NCI-H2227 treated with DMSO at 0.1 percent for 48 hours (cell line): ENCODE results near the gene CELSR1.

Source experiments
- DNase-seq: peaks from one replicate; lab custom pipeline; 2025; lab: John Stamatoyannopoulos, UW

The CELSR1 gene

GRCh38 chr22:46551321-46551720, 13.9 kb upstream of the CELSR1 start:
- no peak for DNase-seq

GRCh38 chr22:46549971-46550641, 12.7 kb upstream of the CELSR1 start:
- DNase-seq: no peak

GRCh38 chr22:46549563-46549840, 12.1 kb upstream of the CELSR1 start:
- DNase-seq: no peak

DNA sequence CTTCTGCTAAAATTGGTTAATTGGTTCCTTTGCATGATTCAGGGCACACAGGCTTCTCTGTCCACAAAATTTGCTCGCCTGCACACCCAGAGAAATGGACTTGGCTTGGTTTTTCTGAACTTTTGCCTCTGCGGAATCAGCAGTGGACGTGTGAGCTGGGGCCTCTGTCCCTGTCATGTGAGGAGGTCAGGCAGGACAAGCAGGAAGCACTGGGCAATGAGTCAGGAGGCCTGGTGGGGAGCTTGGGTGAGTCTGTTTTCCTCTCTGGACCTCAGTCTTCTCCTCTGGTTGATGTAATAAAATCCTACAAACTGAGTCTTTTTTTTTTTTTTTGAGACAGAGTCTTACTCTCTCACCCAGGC, 10.4 kb upstream of the CELSR1 start:
- DNase-seq: no peak

- DNase-seq: no peak
These were observed 9.9 kb upstream of the CELSR1 start for GRCh38 chr22:46547179-46547882.

- no peak for DNase-seq
These were observed 9.2 kb upstream of the CELSR1 start for GRCh38 chr22:46546466-46547178.

- DNase-seq: no peak
These were observed 7.8 kb upstream of the CELSR1 start for GRCh38 chr22:46545086-46545792.

DNA sequence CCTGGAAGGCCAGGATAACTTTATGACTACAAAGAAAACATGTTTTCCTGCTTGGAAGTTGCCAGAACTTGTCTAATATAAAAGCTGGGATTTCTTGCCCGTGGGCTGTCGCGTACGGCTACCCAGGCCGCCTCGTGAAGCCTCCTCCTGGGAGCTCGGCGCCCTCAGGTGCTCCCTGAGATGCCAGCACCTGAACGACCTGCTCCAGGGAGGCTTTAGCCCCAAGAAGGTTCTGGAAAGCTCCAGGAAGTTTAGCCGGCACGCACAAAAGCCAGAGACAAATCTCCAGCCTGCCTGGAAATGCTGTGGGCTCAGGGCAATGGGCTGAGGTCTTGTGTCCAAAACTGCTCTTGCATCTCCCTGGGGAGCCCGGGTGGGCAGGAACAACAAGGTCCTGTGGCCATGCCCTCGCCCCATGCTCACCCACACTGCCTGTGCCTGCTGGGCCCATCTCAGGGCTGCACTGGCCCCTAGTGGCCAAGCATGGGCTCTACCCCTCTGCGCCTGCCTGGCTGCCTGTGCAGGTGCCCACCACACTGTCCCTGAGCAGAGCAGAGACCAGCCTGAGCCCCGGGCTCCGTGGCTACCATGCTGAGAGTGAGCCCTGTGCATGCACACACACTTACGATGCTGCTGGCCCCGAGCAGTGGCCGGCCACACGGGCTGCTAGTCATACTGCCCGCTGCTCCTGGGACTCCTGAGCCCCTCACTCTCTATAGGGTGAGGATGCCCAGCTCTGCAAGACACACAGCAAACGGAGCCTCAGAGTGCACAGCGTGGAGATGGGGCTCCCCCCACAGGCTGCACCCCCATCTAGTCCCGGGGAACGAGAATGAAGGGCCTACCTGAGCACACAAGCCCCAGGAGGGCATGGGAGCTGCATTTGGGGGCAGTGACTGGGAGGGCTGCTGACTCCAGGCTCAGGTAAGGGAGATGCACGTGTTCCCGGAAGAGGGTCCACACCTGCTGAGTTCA, 4.9 kb upstream of the CELSR1 start:
- peak; percentile 43 for DNase-seq

DNA sequence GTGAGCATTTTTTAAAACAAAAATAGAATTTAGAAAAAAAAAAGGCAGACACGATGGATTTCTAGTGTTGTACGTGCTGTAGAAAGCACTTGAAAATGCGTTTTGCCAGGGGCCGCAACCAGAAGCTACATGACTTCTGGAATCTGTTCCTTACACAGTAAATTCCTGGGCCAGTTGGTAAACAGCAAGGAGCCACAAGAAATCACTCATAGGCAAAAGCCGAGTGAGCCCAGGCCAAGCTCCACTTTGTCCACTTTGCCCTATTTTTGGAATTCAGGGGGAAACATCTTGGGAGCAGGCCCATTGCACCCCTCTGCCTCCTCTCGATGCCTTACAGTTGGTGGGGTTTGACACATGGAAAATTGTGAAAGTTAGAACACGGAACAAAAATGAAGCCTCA, 4.1 kb upstream of the CELSR1 start:
- no peak for DNase-seq

DNA sequence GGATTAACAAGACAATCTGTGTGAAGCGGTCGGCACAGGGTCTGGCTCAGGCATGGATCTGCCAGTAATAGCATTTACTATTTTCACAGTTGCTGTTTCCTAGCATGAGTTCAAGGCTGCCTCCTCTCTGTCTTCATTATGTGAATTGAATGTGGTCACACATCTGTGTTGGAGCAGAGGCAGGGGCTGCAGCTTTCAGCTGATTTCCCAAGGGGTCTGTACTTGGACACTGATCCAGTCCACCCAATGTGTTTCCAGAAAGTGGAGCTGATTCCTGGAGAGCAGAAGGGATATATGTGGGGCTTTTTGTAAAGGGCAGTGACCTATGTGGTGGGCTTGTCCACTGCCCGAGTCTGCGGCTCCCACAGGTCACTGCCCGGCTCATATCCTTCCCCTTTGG, 3.5 kb upstream of the CELSR1 start:
- no peak for DNase-seq

GRCh38 chr22:46539169-46539568, 1.7 kb upstream of the CELSR1 start:
- DNase-seq: no peak

GRCh38 chr22:46538814-46539160, 1.4 kb upstream of the CELSR1 start:
- DNase-seq: no peak

GRCh38 chr22:46537946-46538813, 760 bp upstream of the CELSR1 start:
- no peak for DNase-seq

DNA sequence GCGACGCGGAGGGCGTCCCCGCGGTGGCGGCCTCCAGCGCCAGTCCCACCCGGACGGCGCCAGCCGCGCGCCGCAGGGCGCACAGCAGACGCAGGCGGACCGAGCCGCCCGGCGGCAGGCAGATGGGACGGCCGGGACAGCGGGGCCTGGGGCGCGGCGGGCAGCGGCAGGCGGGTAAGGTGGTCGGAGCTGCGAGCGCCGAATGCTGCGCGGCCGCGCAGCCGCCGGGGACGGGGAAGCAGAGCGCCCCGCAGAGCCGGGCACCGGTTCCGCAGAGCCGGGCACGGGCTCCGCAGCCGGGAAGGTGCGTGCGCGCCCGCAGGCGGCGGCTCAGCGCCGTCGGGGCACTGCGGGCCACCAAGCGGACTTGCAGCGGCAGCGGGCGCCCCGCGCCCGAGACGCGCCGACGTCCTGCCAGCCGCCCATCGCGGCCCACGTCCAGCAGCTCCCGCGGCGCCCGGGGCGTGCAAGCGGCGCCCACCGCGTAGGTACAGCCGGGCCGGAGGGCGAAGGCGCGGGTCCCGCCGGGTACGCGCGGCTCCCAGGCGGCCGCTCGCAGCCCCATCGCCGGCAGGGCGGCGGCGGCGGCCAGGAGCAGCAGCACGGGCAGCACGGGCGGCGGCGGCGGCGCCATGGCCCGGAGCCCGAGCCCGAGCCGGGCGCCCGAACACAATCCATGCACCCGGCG, 739 bp downstream of the CELSR1 start:
- no peak for DNase-seq

GRCh38 chr22:46535876-46536536, 1.4 kb downstream of the CELSR1 start:
- no peak for DNase-seq

DNA sequence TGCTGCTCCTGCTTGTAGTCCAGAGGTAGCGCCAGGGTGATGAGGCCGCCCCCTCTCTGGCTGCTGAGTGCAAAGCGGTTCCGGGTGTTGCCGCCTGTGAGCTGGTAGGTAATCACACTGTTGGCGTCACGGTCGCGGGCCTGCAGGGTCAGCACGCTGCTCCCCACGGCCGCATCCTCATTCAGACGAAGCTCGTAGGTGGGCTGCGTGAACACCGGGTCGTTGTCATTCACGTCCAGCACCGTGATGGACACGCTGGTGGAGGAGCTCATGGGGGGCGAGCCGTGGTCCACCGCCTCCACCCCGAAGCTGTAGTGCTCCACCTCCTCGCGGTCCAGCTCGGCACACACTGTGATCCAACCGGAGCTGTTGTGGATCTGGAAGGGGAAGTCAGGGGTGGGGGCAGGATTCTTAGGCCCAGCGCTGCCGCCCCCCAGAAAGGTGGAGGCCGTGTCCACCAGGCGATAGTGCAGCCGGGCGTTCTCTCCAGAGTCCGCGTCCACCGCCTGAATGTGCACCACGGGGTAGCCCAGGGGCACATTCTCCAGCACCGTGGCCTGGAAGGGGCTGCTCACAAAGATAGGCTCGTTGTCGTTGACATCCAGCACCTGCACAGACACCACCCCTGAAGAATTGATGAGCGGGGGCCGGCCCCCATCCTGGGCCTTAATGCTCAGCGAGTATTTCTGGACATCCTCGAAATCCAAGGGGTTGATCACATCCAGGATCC, 2.4 kb downstream of the CELSR1 start:
- no peak for DNase-seq

DNA sequence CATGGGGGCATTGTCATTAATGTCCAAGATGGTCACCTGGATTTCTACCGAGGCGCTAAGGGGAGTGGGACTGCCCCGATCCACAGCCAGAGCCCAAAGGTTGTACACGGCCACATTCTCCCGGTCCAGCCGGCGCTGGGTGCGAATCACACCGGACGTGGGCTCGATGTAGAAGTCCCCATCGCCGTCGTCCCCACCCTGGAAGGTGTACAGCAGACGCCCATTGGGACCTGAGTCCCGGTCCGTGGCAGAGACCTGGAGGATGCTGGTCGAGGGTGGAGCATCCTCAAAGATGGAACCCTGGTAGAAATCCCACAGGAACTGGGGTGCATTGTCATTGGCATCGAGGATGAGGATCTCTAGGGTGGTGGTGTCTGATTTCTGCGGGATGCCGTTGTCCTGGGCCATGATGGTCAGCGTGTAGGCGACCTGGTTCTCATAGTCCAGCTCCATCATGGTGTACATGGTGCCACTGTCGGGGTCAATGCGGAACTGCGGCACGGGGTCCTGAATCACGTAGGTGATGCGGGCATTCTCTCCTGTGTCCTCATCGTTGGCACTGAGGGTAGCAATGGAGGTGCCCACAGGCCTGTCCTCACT, 3.1 kb downstream of the CELSR1 start:
- DNase-seq: no peak

- DNase-seq: no peak
These were observed 4.2 kb downstream of the CELSR1 start for GRCh38 chr22:46533070-46533833.
